HG03575 (cell line): ENCODE results near the gene HIRA.

ENCODE experiments used
- ATAC-seq: cut with Tn5 transposase; IDR thresholded peaks from one replicate; pipeline ENCODE4 v1.9.1; 2021; ENCODE audit not compliant: unreplicated experiment, insufficient number of reproducible peaks, low FRiP score; ENCODE audit errors: extremely low read depth

HIRA gene

DNA sequence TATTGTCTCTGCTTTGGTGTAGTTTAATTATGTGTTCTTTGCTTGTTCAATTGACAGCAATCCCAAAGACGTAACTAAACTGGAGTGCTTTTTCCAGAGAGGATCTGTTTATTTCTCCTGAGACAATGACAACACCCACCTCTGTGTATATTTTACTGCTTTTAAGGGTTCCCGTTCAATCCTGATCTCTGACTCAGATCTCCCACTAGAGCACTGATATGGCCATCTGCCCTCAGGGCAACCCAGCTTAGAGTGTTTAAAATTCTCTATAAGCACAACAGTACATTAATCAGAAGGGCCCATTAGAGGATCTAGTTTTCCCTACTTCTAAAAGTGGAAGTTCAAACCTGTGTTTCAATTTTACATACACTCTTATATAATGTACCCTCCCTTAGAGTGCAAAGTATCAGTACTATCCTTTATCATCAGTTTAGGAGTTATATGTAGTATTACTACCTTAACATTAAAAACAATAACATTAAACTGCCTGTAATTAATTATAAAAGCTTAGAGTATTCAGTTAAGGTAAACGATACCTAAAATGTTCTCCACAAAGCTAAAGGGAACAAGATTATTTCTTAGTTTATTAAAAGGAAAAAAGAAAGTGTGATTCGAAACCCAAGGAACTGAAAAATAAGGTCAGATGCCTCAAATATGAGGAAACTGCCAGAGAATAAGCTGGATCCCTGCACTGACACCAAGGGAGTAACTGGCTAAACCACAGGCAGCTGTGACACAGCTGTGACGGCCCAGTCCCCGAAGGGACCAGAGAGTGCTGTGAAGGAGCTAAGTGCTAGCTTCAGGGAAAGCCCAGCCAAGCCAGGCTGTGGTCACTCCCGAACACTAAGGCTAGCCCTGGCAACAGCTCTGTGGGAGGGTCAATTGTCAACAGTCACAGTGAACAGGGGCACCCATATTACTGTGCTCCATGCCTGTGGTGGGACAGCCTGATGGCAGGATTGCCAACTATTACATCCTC, 32.2 kb upstream of the HIRA start:
- no peak for ATAC-seq

DNA sequence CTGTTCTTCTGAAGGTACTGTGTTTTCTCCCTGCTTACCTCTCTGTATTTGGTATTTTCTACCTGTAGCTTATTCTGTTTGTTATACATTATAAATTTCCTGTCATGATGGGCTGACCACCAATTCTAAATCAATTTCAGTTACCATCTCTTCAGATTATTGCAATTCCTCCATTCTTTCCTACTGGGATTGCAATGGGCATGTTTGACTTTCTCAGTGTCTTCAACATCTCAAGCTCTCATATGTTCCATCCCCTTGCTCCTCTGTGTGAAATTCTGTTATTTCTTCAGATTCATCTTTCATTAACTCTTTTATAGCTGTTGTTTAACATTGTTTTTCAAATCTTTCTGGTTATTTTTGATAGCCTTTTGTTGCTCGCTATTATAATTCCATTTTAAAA, 31.5 kb upstream of the HIRA start:
- no peak for ATAC-seq

DNA sequence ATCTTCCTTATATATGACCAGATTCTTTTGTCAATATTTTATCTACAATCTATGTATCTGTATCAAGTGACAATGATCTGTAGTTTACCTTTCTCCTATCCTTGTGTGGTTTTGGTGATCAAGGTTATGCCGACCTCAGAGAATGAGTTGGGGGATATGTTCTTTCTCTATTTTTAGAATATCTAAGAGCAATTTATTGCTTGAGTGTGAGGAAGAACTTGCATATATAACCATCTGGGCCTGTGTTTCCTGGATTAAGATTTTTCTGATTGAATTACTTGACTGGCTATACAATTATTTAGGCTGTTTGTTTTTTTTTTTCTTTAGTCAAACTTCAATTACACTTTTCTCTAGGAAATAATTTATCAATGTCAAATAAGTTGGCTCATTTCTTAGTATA, 30.0 kb upstream of the HIRA start:
- ATAC-seq: no peak

DNA sequence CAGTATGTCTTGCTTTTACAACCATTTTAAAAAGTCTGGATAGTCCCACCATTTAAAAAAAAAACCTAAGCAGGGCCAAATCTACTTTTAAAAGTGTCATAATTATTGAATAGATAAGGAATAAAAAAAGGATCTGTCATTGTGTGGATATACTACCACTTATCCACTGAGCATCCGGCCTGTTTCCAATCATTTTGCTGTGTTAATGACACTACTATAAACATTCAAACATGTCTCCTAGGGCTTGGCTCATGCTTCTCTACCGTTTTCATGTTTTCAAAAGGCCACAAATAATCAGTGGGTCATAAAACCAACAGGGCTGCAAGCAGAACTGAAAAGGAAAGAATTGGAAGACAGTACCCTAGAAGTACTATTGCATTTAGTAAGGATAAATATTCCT, 28.5 kb upstream of the HIRA start:
- ATAC-seq: no peak

DNA sequence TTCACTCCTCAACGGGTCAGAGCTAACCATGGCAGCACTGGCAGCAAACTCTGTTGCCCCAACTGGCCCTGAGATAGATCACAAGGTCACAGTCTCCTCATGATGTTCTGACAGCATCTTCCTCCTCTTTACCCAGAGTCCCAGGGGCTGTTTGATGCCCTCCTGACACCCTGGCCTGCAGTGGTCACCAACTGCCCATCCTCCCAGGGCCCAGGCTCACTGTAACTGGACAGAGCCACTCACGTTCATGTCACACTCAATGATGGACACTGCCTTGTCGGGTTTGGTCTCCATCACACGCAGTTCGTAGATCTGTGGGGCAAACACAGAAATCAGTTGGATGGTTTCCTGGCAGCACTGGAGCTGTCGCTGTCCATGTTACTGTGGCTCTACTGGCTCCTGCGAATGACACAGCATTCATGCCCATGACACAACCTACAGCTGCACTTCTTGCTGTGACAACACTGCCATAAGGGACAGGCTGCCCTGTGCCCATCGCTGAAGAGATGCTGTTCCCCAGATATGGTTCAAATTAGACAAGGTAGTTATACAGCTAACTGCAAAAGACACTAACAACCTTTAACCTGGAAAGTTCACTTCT, 26.4 kb upstream of the HIRA start:
- ATAC-seq: no peak

DNA sequence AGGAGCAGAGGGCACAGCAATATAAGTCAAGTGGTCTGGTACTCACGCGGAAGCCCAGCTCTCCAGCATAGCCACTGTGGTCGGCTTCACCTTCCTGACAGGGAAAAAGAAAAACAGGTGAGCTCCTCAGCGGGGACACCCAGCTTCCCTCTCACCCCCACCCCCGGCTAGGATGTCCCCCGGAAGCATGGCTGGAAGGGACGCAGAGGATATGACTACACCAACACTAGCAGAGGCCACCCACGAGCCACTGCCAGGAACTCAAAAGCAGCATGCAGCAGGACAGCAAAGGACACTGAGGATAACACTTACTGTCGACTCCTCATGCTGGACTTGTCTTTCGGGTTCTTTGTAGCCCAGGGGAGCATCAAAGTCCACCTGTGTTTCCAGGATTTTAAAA, 25.0 kb upstream of the HIRA start:
- ATAC-seq: no peak

DNA sequence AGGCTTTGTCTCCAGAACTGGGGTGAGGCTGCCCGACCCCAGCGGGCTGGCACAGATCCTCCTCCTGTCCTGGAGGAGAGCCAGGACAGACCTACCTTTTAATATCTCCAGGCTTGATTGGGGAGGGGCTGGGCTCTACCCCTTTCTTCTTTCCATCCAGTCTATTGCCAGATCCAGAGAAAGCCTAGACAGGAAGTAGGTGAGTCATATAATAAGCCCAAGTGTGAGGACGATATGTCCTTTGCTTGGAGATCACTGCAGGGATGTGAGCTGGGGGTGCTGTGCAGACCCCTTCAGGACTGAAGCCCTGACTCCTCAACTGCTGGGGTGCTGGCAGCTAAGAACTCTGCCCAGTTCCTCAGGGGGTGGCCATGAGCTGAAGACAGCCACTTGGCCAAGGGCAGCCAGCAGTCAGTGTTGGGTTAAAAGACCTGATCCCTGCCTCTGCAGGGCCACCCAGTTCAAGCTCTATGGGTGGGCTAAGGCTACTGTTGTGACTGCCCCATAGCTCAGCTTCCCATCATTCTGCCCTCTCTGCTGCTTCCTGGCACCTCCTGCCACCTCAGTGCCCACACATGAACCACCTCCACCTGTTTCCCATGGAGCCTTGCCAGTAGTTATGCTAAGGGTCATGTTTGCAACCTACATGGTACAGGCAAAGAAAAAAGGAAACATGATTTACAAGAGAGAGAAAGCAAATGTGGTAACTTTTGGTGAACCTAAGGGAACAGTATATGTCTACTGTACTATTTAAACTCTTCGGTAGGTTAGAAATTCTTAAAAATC, 24.2 kb upstream of the HIRA start:
- ATAC-seq: no peak

DNA sequence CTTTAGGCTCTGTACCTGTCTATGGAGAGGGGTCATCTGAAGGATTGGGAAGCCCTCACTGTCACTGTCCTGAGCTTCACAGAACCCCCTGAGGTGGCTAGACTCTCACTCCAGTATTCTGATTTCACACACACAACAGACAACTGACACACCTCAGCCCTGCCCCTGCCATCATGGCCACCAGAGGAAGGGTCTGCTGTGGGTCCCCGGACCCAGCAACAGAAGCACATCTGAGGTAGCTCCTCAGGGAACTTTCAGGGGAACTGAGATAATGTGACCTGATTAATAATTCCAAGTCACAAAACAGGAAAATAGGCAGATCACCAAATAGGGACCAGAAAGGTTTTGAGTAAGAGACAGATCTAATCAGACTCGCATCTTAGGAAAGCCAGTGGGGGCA, 23.5 kb upstream of the HIRA start:
- no peak for ATAC-seq

DNA sequence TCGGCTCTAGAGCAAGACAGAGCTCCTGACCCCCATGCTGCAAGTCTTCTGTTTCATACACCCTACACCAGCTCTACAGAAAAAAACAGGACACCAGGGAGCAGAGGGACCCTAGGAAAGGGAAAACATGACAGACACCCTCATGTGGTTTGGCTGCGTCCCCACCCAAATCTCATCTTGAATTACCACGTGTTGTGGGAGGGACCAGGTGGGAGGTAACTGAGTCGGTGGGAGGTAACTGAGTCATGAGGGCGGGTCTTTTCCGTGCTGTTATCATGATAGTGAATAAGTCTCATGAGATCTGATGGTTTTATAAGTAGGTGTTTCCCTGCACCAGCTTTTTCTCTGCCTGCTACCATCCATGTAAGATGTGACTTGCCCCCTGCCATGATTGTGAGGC, 22.6 kb upstream of the HIRA start:
- no peak for ATAC-seq

DNA sequence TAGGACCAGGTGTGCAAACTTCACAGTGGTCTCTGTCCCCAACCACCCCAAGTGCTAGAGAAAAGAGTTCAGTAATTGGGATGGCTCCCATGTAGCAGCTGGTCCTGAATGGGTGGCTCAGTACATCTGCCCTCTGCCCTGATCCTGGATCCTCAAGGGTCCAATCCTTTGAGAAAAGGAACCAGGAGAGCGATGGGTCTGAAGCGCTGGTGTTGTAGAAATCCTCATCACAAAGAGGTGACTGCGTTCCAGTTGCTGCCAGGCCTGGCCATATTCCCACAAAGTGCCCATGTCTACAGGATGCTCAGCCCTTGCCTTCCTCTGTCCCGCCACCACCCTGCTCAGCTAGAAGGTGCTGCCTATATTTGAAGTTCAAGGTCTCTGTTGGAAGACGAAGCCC, 22.2 kb upstream of the HIRA start:
- ATAC-seq: no peak

DNA sequence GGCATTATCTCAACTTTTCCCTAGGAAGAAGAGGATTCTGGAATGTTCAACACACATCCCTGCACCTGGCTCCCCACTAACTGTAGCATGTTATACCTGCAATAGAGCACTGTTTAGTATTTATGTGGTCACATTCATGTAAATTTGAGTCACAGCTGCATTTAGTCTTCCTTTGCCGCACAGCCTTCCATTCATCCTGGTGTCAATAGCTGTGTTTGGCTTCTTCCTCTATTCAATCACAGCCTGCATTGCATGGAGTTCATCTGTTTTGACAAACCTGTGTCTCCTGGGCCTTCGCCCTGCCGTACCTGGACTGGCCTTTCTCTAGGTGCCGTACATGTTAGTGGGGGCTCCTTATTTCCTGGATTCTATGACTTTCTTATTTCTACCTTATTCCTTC, 20.0 kb upstream of the HIRA start:
- no peak for ATAC-seq

DNA sequence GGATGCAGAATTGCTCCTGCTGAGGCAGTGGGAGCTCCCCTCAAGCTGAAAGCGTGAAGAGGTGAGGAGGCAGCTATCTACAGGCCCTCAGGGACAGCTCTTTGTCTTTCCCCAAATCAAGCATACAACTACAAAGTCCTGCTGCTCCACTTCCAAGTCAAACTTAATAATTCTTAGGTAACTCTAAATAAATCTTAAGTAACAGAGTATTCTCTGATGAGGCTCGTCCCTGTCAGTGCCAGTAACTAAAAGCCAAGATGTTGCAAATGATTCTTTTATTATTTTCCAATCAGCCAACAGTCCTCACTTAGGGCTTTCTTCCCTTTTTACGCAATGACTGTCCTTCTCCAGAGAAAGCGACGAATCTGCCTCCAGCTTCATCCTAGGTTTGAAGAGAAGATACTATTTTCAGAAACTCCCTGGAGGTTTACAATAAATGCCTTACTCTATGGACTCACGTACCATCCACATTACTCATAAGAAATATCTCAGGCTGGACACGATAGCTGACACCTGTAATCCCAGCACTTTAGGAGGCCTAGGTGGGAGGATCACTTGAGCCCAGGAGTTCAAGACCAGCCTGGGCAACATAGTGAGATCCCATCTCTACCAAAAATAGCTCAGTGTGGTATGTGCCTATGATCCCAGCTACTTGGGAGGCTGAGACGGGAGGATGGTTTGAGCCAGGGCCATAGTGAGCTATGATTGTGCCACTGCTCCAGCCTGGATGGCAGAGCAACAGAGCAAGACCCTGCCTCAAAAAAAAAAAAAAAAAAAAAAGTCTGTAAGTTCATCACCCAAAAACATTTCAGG, 19.0 kb upstream of the HIRA start:
- no peak for ATAC-seq

DNA sequence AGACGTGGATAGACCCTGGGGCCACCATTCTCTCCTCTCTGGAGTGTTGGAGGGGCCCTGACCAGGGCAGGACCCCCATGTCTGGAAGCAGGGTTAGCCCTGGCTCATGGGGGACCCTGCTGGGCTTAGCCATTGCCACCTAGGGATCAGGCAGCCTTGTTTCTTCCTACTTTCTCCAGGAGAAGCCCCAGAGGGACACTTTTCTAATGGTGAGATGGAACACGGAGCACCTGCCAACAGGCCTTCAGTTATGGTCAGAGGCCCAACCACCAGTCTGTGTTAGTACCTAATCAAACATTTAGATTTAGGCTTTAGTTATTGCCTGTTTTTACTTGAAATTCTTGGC, 17.9 kb upstream of the HIRA start:
- ATAC-seq: no peak

DNA sequence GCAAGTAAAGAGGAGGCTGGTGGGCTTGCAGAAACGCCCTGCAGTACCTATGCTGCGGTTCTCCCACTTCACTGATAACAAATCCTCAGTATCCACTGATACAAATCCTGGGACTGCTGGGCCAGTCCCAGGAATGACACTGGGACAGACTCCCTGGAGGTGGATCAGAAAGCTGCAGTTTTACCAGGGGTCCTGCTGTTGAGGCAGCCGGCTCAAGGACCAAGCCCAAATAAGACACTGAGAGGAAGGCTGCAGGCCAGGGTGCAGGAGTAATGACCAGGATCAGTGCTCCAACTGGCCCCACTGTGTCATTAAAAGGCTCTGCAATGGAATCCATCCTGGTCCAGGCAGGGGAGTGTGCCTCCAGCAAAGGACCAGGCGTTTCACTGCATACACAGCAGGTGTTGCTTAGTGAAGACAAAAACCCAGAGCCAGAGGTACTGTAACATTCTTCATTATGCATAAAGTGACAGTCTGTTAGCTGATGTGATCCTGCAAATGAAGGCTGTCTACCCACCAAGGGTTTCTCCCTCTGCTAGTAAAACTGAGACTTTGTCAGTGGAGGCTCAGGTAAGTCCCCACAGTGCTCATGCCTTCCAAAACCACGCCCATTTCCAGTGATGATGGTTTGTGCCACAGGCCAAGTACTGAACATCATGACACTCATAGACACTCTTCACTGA, 17.3 kb upstream of the HIRA start:
- no peak for ATAC-seq

DNA sequence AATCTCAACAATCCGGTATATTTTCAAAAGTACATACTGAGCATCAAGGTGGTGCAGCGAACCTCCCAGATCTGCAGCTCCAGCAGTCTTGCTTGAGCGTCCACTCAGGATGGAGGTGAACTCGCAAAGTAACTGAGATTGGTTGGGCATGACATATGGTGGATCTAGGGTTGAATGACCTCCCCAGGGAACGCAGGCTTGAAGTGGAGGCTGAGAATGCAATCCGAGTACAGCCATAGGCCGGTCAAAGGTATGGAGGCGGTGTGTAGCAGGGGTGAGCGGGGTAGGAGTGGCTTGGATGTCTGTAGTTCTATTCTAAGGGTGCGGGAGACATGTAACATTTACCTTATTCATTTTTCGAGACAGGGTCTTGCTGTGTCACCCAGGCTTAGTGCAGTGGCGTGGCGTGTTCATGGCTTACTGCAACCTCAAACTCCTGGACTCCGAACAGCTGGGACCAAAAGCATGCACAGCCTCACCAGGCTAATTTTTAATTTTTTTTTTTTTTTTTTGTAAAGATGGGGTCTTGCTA, 16.6 kb upstream of the HIRA start:
- no peak for ATAC-seq

DNA sequence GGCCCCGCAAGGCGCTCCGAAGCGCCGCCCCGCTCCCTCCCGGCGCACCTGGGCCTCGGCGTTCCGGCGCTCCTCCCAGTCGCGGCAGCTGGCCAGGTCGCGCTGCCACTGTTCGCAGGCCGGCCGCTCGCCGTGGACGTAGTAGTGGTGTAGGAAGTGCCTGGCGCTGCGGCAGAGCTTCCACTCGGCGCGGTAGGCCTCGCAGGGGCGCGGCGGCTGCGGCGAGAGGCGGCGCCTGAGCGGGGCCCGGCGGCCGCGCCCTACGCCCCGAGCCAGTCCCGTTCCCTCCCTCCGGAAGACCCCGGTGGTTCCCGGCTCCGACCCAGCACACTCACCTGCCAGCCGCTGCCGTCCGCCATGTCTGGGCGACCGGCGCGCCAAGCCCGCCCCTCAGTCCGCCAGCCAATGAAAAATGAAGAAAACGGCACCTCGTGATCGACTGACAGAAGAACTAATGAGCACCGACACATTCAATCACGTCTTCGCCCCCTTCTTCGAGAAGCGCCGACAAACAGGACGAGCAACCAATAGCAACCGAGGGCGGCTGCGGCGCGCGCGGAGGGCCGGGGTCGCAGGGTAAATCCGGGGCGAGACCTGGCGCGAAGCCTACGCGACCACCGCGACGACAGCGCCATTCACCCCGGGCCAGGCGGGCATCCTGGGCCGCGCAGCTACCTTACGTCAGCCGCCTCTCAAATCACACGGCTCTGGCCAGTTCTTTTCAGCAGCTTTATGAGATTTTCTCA, 16.0 kb upstream of the HIRA start, which contains the start of gene C22orf39:
Gene C22orf39 (minus strand): TSS at position 382 of the 746 bp plus-strand sequence. CDS start 23 bp downstream, at position 359.
- ATAC-seq: no peak

DNA sequence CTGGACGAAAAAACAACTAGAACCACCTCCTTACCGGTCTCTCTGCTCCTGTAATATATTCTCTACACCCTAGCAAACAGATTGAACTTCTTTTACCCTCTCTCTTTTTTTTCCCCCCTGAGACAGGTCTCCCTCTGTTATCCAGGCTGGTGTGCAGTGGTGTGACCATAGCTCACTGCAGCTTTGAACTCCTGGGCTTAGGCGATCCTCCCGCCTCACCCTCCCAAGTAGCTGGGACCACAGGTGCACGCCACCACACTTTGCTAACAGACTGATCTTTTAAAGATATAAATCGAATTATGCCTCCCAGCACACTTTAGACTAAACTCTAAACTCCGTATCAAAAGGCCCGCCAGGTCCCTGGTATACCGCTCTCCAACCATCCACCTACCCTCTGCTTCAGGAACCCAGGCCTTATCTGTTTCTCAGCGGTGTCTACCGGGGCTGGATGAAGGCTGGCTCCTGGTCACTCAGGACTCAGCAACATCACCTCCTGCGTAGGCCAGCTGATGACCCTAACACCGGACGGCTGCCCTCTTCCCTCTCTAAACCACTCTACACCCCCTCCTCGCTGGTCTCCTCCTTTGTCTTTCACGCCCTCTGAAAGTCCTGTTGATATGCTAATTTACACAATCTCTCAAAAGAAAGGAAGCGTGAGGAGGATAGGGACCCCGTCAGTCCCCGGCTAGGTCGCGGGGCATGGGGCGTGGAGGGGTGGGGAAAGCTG, 15.2 kb upstream of the HIRA start:
- ATAC-seq: no peak
